GM21619 (cell line): ENCODE data around the gene NNT.

Experiments
- ATAC-seq: cut with Tn5 transposase; IDR thresholded peaks from one replicate; pipeline ENCODE4 v1.9.1; 2021; ENCODE audit not compliant: unreplicated experiment

NNT gene

DNA sequence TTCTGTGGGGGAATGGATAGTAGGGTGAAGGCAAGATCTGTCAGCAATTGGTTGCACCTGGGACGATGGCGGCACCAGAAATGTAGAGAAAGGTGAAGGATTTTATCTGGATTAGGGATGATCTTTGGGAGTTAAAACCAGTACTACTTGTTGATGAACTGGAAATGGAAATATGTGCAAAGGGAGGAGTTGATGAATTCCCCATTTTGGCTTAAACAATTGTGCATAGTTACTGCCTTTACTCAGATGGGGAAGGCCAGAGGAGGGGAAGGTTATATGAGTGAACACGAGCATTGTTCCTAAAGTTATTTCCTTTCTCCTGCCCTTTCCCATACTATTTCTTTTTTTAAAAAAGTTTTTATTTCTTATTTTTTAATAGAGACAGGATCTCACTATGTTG, 19.1 kb downstream of the NNT start:
- ATAC-seq = no peak

DNA sequence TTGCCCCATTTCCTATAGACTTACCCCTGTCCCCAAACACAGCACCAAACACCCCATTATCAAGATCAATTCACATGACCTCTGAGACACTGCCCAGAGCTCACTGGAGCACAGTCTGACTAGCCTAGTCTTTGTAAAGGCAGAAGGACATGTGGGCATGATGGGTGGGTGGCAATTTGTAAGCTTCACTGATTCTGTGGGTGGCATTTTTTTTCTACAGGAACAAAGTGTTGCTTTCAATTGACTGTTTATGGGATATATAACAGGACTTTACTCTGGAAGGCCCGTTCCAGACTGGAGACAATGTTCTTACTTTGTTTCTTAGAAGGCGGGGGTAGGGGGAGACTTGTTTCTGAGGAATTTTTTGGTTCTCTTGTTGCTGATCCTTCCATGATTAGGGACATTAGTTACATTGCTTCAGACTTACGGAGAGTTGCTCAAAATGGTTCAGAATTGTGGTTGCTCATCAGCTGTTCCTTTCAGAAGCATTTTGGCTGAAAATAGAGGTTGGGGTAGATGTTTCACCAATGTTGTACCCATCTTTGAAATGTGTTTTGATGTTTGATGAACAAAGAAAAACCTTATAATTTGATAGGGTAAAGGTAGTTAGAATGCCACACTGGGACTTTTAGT, 20.2 kb downstream of the NNT start:
- no peak for ATAC-seq

DNA sequence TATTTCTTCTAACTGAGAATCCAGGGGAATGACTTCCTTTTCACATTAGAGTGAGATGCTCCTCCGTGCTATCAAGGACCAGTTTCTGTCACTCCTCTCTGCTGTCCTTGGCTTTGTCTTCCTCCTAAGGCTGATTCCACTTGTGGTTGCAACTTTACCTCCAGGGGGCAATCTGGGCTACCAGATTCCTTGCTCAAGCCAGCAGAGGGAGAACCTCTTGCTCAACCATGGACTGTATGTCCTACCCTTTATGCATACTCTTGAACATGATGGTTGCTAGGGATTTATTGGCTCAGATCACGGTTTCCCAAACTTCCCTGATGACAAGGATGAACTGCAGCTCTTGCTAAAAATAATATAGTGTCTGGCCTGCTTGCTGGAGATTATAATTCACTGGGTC, 24.0 kb downstream of the NNT start:
- no peak for ATAC-seq

DNA sequence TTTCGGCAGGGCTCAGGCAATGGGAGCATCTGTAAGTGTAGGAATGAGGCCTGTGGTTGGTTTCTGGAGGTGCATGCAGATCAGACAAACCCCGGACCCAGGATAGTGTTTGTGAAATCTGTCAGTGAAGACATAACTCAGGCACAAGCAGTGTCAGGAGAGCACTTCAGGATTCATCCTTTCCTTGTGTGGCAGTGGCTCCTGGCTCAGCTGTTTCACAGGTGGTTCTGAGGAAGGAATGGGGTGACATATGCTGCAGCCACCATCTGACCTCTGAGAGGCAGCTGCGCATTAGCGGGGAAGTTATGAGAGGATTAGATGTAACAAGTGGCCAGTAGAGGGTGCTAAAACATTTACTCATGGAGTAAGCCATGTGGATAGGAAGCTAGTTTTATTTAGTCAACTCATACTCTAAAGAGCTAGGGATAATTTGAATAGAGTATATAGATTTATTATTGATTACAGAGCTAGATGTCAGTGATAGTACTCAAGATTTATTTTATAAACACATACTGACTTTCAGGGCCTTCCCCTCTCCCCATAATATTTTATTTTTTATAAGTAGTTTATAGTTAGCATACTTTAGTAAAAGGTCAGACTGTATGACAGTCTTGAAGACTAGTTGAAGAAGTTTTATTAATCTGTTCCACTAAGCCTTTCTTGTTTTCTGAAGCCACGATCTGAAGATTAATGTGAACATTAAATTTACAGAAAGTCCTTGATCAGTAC, 28.4 kb downstream of the NNT start:
- ATAC-seq = peak; percentile 84

DNA sequence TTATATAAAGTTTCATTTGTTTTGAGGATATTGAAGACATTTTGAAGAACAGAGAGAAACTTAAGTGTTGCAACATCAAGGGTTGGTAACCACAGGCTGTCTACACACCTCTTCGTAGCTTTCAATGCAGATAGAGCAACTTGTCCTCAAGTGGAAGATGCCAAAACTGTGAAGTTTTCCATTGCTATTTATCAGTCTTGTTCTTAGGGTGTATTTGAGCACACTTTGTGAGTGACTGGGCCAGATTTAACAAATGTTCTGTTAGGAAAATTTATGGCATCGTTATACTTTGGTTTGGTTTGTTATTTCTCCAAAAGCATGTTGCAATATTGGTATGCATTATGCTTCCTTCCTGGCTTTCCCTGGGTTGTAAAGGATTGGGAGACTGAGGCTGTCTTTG, 31.6 kb downstream of the NNT start:
- ATAC-seq = no peak

DNA sequence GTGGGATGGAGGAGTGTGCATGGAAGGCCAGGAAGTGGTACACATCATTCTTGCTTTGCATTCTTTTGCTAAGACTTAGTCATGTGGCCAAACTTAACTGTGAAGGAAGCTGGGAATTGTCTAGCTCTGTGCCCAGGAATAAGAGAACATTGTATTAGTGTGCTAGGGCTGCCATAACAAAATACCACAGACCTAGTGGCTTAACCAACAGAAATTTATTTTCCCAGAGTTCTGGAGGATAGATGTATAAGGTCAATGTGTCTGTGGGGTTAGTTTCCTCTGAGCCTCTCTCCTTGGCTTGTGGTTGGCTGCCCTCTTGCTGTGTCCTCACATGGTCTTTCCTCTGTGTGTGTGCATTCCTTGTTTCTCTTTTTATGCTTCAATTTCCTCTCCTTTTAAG, 32.4 kb downstream of the NNT start:
- ATAC-seq = no peak

DNA sequence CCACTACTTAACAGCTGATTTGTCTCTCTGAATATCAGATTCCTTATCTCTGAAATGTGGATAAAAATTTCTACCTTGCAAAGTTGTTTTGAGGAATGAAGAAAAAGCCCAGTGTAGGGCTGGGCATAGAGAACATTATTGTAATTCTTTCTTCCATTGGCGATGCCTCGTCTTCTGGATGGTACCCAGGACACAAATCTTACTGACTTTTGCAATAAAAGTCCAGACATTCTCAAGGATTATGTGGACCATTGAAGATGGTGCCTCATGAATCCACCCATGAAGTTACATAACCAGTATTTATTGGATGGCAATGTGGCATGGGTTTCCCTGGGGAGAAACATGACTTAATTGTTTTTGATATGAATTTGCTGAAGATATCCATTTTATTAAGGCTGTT, 33.1 kb downstream of the NNT start:
- ATAC-seq = no peak

DNA sequence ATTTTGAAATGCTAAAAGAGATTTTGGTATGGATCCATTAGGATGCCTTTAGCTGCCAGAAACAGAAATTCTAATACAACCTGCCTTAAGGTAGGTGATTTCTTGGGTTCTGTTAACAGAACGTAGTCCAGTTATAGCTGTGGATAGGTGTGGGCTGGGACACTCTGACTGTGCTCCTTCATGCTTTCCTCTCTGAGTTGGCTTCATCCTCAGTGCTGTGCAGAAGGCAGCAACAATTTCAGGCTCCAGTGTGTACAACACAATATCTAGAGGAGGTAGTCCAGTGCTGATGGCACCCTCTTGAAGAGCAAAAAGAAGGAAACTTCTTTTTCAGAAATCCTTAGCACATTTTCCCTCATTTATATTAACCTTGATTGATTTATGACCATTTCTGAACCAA, 34.4 kb downstream of the NNT start:
- ATAC-seq = no peak

DNA sequence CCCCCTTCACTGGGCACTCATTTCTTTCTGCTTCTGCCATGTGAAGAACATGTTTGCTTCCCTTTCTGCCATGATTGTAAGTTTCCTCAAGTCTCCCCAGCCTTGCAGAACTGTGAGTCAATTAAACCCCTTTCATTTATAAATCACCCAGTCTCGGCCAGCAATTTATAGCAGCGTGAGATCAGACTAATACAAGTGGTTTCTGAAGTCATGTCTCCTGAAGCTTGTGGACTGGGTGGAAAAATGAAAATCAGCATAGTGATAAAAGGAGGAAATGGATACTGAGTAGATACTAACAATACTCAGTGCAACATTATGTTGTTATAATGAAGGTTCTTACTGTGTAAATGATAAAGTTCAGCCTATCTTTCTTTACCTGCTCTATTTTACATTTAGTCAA, 35.1 kb downstream of the NNT start:
- ATAC-seq = no peak

DNA sequence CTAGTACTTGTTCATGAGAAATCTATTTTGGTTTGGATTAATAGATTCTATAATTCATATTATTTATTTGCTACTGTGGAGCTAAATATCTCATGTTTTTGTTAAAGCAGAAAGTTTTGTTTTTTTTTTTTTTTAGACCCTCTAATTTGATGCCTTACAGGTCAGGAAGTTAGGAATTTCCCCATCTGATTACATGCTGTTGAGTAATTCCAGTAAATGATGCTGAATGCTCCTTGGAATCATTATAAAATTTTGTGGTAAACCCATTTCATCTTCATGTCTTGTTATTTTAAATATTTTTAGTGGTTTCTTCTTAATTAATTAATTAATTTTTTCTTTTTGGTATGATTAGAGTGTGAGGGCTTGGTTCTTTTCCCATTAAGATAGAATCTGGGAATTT, 35.6 kb downstream of the NNT start:
- no peak for ATAC-seq

DNA sequence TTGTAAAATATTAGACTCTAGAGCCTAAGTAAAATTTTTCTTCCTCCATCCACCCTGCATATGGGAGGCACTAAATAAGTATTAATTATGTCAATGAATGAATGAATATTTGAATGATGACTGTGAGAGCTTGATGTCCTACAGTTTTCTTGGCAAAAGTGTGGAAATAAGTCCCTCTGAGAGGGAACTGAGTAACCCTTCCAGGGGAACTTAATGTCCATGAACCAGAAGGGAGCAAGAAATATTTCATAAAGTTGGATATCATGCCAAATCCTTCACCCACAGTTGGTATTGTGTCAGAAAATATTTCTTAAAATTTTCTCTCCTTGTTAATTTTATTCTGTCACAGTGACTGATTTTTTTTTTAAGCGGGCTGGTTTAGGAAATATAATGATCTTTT, 36.6 kb downstream of the NNT start:
- ATAC-seq = no peak

DNA sequence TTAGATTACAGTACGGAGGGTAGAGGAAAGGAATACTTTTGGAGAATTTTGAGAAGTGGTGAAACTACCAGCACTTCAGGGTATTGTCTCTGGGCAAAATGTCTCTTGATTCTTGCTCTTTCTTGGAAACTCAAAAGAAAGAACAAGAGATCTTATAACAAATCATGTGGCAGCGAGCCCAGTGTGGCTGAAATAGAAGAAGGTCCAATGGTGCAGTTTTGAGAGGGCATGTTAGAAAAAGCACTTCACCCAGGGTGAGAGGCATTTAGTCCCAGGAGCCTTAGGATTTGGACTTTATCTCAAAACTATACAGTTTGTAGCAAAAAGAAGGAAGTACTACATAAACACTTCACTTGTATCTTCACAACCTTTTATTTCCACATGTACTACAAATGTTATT, 39.4 kb downstream of the NNT start:
- no peak for ATAC-seq

DNA sequence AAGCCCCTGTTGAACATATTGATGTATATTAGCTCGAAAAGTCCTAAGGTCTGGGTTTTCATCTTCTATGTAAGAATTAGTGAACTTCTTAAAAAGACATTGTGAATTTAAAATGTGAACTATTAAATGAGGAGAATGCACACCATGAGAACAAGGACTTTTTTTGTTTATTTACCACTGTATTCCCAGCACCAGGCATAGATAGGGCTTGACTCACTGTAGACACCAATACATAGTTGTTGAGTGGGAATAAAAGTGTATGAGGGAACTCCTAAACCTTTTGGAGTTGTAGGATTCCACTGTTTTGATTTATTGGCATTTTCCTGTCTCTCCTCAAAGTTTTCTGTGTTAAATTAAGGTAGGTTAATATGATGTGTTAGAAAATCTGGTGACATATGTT, 40.3 kb downstream of the NNT start:
- no peak for ATAC-seq

DNA sequence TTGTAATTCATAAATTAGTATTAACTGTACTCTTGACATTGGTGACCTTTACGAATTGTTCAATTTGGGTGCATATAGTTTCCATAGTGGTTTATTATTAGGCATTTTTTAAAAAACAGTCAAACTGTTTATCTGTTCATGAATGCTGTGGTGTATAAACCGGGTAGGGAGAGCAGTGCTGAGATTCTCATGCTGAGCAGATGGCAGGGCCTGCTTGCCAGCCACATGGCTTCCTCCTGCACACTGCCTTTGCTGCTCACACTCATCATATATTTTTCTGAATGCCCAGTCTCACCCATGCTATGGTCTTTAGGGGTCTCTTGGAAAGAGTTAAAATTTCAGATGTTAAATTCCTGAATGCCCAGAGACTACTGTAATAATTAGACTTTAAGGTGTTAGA, 40.8 kb downstream of the NNT start:
- ATAC-seq = no peak

DNA sequence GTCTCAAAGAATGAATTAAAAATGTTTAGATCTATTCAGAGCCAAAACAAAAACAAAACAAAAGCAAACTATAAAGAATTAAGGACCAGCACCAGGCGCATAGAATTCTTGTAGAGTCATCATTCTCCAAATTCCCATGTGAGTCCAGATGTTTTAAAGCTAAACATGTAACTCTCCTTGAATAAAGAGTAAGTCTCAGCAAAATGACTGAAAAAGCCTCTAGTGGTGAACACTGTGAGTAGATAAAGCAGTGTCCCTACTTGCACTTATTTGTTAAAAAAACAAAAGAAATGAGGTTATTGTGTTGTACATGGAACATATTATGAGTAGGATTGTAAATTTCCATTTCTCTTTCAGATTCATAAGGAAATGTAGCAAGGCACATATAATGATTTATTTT, 44.0 kb downstream of the NNT start:
- no peak for ATAC-seq

DNA sequence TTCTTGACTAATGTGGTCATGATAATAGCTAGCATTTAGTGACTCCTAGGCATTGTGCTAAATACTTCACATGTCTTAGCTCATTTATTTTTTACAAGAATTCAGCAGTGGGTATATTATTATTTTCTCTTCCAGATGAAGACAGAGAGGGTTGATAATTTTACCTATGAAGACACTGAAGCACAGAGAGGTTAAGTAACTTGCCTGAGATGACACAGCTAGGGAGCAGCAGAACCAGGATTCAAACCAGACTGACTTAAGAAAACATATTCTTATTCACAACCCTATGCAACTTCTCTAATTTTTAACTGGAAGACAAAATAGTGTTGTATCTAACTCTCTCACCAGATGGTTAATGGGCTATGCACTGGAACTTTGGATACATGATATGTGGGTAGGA, 44.8 kb downstream of the NNT start:
- no peak for ATAC-seq

DNA sequence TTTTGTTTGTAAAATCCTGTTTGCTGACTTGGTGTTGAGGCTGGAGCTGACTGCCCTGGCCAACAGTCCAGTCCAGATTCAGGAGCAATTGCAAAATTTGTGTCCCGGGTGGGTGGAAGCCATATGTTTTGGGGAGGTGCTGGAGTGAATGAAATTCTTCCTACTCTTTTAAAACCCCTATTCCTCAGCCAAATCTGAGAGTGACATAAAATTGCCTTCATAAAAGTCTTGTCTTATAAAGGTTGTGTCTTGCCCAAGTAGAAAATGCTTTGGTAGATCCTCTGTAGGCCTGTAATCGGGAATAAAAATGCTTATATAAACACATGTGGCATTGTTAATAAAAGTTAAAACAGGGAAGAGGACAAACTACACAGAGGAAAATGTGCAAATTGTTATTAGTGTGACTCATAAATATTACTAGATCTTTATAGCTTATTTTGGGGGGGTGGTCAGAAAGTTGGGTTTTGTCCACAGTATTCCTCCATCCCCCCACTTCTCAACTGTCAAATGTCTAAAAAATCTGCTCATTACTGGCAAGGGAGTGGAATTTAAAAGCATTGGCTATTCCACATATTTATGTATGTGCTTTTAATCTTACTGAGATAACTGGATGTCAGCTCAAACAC, 45.6 kb downstream of the NNT start:
- ATAC-seq = no peak

DNA sequence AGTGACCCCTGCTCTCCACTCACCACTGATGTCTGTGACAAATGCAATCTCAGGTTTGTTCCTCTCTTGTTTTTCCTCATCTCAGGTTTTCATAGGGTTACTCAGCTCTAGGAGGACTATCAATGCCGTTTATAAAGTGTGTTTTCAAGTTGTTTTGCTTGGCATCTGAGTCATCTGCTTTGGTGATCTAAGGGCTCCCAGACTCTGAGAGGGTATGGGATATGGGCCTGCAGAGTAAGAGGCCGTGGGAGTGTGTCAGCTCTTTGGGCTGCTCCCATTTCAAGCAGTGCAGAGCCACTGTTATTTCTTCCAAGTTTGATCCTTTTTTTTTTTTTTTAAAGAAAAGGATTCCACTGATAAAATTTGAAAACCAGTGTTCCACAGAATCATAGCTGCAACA, 46.3 kb downstream of the NNT start:
- no peak for ATAC-seq

DNA sequence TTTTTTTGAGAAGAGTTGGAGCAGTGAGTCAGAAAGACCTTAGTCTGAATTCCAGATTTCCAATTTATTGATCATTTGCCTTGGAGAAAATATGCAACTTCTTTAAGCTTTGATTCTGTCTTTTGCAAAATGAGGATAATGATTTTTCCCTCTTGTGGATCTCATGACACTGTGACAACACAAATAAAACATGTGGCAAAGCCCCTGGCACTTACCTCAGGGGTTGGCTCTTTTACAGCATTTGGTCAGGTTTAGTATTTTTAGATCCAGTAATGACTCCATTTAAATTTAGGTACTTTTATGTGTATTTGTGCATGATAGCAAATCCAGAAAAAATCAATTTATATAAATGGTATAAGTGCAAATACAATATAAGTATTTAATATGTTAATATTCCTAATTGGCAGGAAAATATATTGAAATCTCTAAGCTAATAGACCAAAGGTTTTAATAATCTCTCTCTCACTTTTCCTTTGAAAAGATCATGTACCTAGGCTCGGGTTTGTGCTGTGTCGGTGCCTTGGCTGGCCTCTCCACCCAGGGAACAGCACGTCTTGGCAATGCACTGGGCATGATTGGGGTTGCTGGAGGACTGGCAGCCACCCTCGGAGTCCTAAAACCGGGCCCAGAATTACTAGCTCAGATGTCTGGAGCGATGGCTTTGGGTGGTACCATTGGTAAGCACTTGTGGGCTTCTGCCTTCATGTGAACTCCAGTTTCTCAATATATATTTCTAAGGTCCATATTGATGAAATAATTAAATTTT, 49.7 kb downstream of the NNT start:
- no peak for ATAC-seq

DNA sequence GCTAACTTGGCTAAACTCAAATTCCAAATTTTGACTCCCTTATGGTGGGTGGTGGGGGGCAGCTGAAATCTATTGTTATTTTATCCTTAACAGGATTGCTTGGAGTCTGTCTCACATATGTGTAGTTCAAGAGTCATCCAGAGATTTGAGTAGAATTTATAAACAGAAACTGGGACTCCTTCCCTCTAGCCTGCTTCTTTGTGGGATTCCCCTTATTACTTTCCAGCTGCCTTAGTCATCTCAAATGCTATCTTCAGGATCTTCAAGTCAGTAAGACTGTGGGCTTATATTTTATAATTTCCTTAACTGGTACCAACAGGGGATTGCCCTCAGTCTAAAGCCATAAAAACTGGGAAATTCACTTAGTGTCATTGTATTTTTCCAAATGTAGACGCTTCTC, 55.5 kb downstream of the NNT start:
- ATAC-seq = no peak

DNA sequence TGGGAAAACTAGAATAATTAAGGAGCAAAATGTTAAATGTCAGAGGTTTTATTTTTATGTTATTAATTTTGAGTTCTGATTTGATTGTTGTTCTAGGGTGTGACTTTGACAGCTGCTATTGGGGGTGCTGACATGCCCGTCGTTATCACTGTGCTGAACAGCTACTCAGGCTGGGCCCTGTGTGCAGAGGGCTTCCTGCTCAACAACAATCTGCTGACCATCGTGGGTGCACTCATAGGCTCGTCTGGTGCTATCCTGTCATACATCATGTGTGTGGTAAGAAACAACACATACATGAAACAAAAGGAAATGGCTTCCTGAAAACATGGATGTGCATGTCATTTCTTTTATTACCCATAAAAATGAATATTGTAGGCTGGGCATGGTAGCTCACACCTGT, 56.1 kb downstream of the NNT start:
- ATAC-seq = no peak

DNA sequence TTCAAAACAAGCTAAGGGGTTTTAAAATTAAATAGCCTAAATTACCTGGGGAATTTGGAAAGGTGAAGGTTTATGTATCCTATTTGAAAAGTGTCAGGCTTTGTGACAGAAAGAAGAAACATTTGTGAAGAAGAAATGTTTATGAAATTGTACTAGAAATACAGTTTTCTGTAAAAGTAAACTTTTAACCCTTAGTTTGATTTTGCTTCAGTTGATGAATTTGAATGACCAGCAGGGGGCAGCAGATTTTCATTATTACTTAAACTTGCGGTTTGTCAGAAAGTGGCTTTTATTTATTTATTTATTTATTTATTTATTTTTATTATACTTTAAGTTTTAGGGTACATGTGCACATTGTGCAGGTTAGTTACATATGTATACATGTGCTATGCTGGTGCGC, 58.1 kb downstream of the NNT start:
- no peak for ATAC-seq
